Body of pancreas (tissue), 4 donors: ENCODE measurements around the gene ZNF205.

Experiments used
- CTCF ChIP-seq, 7 experiments: fragments of 450-650 bp in 4 of 7; fragments of 200-600 bp in 3 of 7; sonication (generic) in 3 of 7; IDR thresholded peaks; one replicate each; pipeline ENCODE4 v1.5.1; 2016 to 2019; ENCODE audit warnings: antibody characterized with exemption in 7 of 7
- POLR2A ChIP-seq, 3 donors: fragments of 450-650 bp; IDR thresholded peaks; one replicate each; pipeline ENCODE4 v1.6.1; 2016; ENCODE audit warnings: antibody characterized with exemption in 3 of 3, mild to moderate bottlenecking in 2 of 3

DNA sequence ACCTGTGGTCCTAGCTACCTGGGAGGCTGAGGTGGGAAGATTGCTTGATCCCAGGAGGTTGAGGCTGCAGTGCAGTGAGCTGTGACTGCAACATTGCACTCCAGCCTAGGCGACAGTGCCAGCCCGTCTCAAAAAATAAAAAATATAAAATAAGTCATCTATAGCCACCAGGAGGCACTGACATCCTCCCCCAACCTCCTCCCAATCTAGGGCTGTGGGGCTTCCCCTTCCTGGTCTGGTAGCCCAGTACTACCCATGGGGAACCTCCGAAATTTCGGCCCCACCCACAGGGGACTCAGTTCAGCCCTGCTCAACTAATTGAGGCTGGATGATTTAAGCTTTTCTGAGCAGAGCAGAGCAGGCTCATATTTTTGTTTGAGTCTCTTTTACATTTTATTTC, 16.5 kb upstream of the ZNF205 start:
- TF ChIP-seq CTCF (IDR thresholded peaks at IDR 0.05) (peak in 1 of 7 experiments; percentile 27), POLR2A (IDR thresholded peaks at IDR 0.05) (no peak)
